ENCODE data around the gene PARD6G. TPM values are rescaled to one million over a fixed set of nuclear protein-coding genes. Genes with fewer than 3 reads are reported as not detected.
"Not testable (repeated sequence)": the region's sequence is repeated elsewhere in the genome, so short reads cannot be mapped to it uniquely, and the experiment has no call there.

The PARD6G gene, protein sequence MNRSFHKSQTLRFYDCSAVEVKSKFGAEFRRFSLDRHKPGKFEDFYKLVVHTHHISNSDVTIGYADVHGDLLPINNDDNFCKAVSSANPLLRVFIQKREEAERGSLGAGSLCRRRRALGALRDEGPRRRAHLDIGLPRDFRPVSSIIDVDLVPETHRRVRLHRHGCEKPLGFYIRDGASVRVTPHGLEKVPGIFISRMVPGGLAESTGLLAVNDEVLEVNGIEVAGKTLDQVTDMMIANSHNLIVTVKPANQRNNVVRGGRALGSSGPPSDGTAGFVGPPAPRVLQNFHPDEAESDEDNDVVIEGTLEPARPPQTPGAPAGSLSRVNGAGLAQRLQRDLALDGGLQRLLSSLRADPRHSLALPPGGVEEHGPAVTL
- polyA plus RNA-seq (ENCODE audit: insufficient read length in 4 of 4): 10 to 100 TPM; 15.2 to 32.0 (median 31.0) TPM

DNA sequence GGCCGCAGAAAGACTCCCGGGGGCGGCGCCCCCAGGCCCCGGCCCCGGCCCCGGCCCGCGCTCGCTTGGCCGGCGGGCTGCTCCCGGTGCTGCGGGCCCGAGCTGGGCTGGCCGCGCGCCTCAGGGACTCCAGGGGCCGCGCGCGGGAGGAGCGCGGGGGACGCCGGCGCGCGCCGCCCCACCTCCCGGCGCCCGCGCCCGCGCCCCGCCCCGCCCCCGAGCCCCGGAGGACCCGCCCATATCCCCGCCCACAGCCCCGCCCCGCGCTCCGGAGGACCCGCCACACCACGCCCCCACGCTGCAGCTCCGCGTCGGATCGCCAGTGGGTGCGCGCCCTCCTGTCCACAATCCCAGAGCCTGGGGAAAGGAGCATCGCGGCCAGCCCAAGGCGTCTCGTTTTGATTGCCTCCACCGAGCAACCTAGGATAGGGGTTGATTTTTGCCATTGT, at the start of gene PARD6G:
Gene PARD6G, minus strand, starts transcription at position 122 of the 449 bp plus-strand sequence. CDS start 166 bp downstream, outside the sequence.
- peak in 3 of 4 donors; percentile 49 to 68 (median 55) for DNase-seq (ENCODE audit: low read depth in 4 of 4, low spot score in 3 of 4)

DNA sequence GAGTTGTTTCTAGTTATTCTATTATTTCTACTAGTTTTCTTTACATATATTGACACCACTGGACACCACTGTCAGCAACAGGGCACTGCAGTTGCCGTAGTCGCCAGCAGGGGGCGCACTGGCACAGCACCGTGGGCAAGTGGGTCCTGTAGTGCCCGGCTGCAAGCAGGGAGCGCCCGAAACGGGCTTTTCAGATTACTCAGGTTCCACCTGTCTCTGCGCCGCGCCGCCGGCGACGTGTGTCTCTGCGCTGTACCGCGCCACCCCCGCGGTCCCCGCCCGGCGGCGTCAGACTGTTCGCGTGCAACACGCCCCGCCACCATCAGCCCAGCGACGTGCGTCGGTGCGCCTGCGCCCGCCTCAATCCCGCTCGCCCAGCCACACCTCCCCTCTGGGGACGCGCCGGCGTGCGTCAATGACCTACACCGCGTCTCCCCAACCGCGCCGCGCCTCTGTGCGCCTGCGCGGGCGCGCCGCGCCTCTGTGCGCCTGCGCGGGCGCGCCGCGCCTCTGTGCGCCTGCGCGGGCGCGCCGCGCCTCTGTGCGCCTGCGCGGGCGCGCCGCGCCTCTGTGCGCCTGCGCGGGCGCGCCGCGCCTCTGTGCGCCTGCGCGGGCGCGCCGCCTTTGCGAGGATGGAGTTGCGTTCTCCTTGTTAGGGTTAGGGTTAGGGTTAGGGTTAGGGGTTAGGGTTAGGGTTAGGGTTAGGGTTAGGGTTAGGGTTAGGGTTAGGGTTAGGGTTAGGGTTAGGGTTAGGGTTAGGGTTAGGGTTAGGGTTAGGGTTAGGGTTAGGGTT, 15.1 kb upstream of the PARD6G start:
- not testable (repeated sequence) for DNase-seq (ENCODE audit: low read depth in 4 of 4, low spot score in 3 of 4)

DNA sequence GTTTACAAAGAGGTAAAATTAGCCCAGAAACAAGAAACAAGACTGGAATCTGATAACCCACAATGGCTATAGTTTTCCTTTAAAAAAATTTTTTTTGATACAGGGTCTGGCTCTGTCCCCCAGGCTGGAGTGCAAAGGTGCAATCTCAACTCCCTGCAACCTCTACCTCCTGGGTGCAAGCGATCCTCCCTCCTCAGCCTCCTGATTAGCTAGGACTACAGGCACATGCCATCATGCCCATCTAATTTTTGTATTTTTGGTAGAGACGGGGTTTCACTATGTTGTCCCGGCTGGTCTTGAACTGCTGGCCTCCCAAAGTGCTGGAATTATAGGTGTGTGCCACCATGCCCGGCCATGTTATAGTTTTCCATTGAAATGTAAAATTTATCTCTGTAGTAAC, 12.3 kb upstream of the PARD6G start:
- DNase-seq (ENCODE audit: low read depth in 4 of 4, low spot score in 3 of 4): no peak

DNA sequence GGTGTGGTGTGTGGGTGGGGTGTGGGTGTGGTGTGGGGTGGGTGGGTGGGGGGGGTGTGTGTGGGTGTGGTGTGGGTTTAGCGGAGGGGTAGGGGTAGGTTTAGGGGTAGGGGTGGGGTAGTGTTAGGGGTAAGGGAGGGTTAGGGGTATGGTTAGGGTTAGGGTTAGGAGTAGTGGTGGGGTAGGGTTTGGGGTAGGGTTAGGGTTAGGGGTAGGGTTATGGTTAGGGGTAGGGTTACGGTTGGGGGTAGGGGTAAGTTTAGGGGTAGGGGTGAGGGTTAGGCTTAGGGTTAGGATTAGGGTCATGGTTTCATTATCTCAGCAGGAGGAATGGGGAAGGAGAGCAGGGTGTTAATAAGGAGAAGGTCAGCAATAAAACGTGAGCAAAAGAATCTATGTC, 11.3 kb upstream of the PARD6G start:
- no peak for DNase-seq (ENCODE audit: low read depth in 4 of 4, low spot score in 3 of 4)

DNA sequence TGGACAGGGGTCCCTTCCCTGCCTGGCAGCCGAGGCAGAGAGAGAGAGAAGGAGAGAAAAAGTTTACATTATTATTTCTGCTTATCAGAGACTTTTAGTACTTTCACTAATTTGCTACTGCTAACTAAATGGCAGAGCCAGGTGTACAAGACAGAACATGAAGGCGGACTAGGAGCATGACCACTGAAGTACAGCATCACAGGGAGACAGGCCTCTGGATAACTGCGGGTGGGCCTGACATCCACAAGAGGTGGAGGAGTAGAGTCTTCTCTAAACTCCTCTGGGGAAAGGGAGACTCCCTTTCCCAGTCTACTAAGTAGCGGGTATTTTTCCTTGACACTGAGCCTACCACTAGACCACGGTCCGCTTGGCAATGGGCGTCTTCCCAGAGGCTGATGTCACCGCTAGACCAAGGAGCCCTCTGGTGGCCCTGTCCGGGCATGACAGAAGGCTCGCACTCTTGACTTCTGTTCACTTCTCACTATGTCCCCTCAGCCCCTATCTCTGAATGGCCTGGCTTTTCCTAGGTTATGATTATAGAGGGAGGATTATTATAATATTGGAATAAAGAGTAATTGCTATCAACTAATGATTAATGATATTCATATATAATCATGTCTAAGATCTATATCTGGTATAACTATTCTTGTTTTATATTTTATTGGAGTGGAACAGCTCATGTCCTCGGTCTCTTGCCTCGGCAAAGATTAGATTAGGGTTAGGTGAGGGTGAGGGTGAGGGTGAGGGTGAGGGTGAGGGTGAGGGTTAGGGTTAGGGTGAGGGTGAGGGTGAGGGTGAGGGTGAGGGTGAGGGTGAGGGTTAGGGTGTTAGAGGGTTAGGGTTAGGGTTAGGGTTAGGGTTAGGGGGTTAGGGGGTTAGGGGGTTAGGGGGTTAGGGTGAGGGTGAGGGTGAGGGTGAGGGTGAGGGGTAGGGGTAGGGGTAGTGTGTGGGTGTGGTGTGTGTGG, 10.5 kb upstream of the PARD6G start:
- not testable (repeated sequence) for DNase-seq (ENCODE audit: low read depth in 4 of 4, low spot score in 3 of 4)

DNA sequence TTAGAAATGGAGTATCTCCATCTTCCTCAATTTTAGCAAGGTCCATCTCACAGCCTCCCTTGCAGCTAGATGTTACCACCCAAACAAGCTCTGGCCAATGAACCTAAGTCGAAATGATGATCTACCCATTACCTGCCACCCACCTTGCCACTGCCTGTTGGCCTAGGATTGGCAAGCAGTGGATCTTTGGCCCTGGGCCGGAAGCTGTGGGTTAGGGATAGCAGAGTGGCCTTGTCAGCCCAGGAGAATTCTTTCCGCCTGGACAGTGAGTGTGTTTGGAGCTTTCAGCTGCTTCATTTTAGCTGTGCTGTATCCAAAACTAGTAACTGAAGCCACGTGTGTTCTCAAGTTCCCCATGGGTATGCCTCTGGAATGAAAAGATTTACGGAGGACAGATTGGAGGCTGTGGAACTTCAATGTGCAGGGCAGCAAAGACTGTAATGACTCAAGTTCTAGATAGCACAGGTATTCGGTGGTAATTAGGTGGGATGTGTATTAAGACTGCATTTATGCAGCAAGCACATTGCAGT, 7.7 kb upstream of the PARD6G start:
- no peak for DNase-seq (ENCODE audit: low read depth in 4 of 4, low spot score in 3 of 4)

DNA sequence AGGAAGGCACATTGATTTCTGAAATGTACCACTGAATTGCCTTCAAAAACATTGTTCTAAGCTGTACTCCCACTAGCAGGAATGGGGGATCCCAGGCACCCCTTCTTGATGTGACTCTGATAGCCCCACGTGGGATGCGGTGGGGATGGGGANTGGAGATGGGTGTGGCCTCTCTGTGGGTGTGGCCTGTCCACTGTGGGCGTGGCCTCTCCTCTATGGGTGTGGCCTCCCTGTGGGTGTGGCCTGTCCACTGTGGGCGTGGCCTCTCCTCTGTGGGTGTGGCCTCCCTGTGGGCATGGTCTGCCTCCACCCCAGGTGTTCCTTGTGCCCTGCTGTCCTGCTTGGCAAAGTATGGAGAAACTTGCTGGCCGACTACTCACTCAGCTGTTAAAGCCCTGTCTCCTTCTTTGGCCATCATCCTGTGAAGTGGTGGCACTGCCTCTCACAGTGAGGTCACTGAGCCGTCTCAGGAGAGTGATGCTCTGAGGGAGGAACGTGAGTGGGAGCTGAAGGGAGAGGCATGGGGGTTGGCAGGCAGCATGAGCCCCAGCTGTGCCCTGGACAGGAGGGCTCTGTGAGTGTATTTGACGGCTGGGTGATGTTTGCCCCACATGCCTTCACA, 6.7 kb upstream of the PARD6G start:
- no peak for DNase-seq (ENCODE audit: low read depth in 4 of 4, low spot score in 3 of 4)

DNA sequence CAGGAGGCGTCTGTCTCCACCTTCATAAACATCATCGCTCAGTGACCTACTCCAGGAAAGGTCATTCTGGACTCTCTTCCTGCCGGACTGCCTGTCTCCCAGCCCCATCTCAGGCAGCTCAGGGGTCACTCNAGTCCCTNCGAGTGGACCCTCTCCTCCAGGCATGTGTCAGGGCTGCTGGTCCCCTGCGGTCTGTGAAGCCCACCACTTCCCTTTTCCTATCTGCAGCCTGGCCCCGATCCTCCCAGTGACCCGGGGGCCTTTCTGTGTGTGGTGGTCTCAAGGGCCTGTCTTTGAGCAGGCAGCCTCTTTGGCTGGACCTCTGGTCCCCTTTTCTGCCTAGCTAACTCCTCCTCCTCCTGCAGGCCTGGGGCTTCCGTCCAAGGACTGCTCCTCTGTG, 5.9 kb upstream of the PARD6G start:
- DNase-seq (ENCODE audit: low read depth in 4 of 4, low spot score in 3 of 4): no peak

DNA sequence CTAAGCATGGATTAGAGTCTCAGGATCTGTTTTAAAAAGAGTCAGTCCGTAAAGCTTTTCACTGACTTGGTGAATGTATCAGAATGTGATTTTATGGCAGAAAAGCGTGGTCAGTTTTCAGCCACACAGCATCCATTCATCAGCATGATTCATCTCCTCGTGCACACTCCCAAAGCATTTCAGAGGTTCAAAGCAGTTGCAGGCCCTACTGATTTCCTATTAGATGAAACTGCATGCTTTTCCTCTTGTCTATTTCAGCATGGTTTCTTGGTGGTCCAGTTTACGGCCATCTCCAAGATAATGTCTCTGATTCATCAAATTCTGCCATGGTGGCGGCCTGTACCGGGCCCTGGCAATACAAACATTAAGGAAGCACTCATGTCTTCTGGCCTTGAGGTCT, 4.8 kb upstream of the PARD6G start:
- no peak for DNase-seq (ENCODE audit: low read depth in 4 of 4, low spot score in 3 of 4)

DNA sequence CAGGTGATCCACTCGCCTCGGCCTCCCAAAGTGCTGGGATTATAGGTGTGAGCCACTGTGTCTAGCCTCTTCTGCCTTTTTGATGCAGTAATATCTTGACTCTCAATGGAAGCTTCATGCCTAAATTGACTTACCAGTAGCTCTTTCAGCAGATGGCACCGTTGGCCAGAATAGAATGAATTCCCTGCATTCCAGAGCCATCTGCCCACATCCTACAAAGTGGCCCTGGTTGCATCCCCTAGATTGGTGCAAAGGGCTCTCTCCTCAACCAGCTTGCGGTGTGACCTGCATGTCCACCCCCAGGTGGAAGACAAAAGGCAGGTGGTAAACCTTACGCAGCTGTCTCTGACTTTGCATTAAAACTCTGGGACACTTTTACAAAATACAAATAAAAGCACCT, 4.4 kb upstream of the PARD6G start:
- DNase-seq (ENCODE audit: low read depth in 4 of 4, low spot score in 3 of 4): no peak

DNA sequence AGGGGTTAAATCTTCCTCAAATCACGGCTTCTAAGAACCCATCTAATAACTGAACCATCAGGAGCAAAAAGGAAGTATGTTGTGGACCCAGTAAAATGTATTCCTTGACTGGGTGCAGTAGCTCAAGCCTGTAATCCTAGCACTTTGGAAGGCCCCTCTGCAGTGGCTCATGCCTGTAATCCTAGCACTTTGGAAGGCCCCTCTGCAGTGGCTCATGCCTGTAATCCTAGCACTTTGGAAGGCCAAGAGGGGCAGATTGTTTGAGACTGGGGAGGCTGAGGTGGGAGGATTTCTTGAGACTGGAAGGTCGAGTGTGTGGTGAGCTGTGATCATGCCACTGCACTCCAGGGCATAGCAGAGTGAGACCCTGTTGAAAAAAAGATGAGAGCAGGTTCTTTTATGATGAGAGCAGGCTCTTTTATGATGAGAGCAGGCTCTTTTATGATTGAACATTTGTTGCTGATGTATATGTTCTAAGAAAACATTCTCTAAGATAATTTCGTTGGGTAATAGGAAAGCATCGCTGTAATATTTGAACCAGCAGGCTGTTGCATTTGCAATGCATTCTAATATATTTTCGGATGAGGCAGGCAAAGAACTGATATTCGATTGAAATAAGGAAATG, 3.5 kb upstream of the PARD6G start:
- no peak for DNase-seq (ENCODE audit: low read depth in 4 of 4, low spot score in 3 of 4)

DNA sequence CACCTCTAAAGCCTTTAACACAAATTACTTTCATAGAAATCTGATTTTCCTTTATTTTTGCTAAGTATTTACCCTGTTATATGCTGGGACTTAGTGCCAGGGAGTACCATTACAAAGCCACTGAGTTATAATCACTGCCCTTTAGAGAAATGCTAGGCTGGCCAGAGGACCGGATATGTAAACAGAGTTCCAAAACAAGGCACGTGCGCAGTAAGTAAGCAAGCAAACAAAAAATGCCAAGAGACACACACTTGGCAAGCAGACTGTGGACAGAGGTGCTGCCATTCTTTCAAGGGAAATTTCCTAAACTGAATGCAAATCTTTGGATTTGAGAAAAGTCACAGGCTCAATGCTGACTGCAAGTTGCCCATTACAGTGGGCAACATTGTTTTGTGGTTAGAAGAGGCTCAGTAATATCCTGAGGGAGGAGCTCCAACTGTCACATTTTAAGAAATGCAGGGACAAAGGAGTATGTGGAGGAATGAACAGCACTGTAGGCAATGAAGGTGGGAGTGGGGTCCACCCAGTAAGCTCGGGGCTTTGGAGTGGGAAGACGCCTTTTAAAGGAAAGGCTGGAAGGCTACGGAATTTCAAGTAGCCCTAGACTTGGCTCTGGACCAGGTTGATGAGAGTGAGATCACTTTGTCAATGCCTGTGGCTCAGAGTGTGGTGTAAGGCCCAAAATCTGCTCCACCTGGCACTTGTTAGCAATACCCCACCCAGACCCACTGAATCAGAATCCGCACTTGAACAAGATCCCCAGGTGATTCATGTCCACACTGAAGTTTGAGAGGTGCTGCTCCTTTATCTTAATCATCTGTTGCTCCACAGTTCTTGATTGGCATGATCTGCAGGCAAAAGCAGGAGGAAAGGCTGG, 2.1 kb upstream of the PARD6G start:
- no peak for DNase-seq (ENCODE audit: low read depth in 4 of 4, low spot score in 3 of 4)

DNA sequence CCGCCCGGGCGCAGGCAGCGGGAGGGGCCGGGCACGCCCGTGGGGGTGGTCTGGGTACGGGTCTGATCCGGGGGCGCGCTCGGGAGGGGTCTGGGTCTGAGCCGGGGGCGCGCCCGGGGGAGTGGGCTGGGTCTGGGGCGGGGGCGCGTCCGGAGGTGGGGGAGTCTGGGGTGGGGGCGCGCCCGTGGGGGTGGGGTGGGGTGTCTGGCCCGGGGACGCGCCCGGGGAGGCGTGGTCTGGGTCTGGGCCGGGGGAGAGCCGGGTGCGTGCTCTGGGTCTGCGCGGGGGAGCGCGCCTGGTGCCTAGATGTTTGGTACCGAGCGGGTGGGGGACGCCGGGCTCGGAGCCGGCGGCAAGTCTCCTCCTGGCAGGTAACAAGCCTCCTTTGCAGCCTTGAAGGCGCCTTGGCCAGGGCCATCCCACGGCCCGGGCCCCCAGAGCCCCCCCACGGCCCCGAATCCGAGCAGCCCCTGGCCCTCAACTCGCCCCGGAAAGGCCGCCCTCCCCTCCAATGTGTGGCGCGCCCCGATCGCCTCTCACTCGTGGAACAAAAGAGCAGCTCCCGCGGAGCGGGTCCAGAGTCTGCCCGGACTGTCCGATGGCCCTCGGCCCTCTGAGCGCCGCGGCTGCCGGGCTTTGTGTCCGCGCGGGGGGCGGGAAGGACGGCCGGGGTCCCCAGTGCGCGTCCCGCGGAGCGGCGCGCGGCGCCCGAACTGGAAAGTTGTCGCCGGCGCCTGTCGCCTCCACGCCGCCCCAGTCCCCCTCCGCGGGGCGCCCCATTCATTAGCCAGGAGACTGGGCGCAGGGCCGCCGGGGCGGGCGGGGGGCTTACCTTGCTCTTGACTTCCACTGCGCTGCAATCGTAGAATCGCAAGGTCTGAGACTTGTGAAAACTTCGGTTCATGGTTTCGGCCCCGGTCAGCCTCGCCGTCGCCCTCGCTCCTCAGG, 595 bp downstream of the PARD6G start:
- no peak for DNase-seq (ENCODE audit: low read depth in 4 of 4, low spot score in 3 of 4)

DNA sequence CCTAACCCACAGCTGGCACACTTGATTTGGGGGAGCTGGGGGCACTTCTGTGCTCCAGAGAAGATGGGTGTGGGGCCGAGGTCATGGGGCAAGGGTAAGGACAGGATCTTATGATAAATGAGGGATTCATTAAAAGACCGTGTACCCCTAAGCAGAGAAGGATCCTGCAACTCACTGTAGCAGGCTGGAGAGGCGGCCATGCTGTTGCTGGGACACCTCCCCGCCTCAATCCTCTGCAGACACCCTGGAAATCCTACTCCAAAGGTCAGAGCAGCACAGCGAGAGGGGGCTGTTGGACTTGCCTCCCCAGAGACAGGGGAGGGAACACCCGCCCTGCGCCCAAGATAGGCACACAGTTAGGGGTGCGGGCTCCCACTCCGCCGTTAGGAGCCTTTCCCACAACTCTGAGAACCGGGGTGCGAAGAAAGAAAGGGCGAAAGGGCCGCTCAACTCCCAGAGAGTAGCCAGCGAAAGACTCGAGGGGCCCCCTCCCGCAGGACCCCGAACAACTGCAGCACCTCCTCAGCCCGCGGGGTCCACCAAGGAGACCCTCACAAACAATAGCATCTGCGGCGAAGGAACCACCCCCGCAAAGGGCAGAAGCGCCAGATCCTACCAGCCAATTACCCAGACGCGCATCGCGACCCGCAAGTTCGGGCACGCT, 1.4 kb downstream of the PARD6G start:
- no peak for DNase-seq (ENCODE audit: low read depth in 4 of 4, low spot score in 3 of 4)

DNA sequence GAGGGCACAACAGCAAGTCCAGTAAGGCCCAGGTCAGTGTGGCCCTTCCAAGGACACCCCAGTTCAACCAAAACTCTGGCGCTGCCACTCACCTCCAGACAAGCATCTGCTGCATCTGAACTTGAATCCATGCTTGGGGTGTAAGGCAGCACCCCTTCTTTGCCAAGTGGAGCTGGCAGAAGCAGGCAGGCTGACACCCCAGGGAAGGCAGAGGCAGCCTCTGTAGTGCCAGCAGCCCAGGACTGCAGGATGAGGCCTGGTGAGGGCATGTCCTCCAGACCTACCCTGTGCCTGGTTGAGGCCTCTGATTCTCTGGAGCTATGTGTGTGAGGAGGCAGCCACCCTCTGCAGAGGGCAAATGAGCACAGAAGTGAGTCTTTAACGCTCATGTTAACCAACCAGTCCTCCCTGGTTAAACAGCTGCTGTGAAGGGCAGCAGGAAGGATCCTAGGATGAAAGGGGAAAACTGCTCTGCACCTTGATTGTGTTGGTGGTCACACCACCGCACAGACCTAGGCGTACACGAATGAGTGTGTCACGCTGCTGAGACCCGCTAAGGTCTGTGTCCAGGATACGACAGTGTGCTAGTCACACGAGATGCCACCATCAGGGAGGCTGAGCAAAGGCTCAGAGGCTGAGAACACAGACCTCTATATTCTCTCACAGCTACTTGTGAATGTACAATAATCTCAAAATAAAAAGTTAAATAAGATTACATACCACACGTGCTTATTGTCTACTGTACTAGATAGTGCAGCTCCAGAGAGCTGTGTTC, 2.2 kb downstream of the PARD6G start:
- DNase-seq (ENCODE audit: low read depth in 4 of 4, low spot score in 3 of 4): no peak

DNA sequence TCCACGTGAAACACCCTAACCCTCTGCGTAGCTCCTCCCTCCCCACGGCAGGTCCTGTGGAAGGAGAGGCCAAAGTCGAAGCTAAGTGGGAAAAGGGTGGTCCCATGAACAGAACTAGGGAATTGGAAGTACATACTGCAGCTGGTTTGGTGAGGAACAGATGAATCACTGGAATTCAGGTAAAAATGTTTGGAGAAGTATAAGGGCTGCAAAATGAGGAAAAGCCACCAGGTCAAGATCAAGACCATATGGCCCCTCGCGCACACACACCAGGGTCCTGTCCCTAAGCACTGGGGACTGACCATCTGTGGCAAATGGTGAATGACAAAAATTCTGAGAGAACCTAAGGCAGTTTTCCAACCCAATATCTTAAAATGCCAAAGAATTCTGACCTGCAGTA, 3.1 kb downstream of the PARD6G start:
- DNase-seq (ENCODE audit: low read depth in 4 of 4, low spot score in 3 of 4): no peak
